Activated gamma-delta T cell treated with Interleukin-2 at 50 U/mL for 16 hours (primary cell): Measurements from ENCODE around the gene GNAT1.

Experiments
- DNase-seq: peaks from one replicate; pipeline ENCODE4 v3.0.0-alpha.2; 2020

GNAT1 gene

DNA sequence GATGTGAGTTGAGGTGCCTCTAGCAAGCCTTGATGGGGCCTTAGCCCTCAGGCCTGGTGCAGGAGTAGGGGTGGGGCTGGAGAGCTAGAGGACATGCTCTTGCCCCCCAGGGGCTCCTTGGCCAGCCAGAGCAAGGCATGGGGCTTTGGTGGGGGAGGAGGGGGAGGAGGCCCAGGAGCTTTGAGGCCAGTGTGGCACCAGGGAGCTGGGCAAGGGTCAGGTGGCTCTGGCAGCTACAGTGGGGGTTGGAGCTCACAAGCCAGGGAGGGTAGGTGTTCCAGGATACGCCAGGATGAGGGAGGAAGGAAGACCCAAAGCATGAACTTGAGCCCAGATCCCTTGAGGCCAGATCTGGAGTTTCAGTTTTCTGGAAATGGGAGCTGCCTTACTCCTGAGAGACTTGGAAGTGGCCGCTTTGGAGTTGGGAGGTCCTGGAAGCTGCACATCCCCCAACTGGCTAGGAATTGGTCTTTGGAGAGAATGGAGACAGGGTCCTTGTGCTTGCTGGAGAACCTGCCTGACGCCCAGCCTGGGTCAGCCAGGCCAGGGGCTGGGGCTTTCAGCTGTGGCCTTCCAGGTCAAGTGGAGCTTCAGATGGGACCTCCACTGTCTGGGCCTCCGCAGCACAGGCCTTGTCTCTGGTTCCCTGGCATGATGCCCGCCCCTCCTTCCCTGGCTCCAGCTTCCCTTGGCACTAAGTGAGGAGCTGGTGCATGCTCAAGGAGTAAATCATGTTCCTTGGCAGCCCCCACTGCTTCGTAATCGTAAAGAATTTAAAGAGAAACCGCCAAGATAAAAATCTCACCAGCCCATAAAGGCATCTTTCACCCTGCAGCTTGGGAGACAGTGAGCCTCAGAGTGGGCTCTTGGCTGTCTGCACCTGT, 27.6 kb upstream of the GNAT1 start:
- no peak for DNase-seq

DNA sequence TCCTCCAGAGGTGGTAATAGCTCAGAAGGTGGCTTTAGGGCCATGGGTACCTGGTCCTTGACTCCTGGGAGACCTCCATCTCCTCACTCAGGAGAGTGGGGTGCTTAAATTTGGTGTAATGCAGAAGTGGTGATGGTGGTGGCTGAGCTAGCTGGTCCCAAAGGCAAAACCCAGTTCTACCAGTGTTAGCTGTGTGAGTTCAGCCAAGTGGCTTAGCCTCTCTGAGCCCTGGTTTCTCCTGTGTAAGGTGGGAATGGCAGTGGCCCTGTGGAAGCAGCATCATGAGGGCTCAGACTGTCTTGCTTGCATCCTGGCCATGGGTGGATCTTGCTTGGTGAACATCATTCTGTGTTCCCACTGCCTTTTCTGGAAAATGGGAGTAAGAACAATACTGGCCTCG, 26.9 kb upstream of the GNAT1 start:
- DNase-seq: no peak

DNA sequence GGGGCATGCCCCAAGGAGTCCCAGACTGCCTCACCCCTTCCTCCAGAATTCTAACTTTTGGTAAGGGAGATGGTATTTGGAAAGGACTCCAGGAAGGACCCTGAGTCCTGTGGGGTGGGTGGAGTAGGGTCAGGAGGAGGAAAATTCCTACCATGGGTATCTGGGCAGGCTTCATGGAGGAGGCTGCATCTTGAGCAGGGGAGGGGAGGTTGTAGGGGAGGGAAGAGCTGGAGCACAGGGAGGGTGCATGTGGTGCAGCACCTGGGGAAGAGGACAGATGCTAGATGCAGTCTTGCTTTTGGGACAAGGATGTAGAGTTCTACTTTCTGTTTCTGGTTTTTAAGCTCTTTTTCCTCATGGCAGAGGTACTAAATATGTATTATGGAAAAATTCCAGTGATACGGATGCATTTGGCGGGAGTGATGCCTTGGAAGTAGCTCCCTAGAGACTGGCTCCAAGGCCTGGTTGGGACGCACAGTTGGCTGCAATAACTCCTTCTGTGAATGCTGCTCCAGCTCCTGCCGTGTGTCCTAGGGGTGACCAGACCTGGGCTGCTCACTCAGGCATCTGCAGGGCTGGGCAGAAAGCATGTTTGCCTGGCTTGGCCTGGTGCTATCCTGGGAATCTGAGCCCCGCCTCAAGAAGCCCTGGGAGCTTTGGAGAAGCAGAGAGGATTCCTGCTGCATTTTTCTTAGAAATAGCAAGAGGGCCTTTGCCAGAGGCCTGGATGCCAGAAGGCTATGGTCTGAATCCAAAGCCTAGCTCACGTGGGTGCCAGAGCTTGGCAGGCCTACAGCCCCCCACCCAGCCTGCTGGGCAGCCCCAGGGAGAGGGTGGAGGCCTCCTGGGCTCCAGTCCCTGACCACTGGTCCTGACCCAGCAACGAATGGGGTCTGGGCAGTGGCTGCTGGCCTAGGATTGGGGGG, 26.2 kb upstream of the GNAT1 start:
- DNase-seq: no peak

DNA sequence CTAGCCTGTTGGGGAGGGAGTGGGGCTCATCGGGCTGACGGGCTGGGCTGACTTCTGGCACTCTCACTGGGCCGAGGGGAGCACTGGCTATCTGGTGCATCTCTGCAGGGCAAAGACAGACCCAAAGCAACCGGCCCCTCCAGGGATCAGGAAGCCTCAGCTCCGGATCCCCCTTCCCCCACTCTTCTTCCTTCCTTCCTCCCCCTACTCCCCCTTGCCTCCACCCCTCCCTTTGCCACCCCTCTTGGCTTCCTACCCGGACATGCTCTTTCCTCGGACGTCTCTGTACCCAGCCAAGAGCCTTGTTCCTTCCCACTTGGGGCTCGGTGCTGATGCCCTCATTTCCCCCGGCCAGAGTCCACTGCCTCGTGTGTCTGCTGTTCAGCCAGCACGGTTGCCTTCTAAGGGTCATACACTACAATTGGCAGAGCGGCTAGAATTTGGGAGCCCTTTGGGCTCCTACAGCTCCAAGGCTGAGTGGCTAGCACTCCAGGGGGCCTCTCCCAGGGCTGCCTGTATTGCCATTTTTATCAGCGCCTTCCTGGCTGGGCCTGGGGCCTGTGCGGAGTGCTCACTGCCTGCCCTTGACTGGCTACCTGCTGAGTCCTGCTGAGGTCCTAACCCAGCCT, 25.4 kb upstream of the GNAT1 start:
- no peak for DNase-seq

DNA sequence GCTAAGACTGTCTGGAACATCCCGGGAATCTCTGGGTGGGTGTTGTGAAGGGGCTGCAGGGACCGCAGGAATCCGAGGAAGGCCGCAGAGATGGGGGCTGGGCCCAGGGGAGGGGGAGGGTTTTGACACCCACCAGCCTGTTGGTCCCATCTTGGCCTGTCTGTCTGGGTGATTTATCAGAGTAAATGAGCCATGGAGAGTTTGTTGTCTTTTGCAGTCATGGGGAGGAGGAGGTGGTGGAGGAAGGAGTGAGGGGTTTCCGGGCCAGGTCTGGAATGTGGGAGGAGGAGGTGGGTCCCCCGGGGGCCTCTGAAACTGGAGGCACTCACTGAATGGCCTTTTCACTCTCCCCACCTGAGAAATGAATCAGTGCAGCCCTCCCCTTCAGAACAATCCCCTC, 24.8 kb upstream of the GNAT1 start:
- DNase-seq: no peak

DNA sequence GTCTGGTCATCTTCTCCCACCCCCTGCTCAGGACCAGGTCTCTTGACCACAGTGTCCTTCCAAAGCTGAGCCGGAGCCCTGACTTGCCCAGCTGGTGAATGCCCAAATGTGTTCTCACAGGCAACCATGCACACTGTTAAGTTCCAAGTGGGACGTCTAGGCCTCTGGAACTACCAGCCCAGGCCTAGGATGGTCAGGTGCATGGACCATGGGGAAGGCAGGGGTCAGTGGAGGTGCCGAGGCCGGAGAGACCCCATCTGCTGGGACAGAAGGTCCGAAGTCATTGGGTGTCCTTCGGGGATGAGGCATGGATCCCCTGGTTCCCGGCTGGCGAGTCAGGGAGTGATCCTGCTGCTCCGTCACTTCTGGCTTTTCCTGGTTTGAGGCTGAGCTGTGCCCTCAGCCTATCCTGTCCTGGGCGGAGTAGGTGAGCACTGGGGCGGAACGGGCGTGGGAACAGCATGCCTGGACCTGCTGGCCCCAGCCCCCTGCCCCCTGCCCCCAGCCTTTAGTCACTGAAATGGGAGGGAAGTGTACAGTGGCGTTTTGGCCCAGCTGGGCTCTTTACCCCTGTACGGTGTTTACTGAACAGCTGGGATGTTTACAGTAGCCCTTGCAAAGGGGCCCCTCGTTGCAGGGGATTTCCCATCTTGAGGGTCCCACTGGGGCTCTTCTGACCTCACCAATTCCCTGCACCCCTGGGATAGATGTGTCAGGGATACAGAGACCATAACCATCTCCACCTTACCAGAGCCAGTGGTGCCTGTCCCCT, 24.2 kb upstream of the GNAT1 start:
- DNase-seq: no peak

DNA sequence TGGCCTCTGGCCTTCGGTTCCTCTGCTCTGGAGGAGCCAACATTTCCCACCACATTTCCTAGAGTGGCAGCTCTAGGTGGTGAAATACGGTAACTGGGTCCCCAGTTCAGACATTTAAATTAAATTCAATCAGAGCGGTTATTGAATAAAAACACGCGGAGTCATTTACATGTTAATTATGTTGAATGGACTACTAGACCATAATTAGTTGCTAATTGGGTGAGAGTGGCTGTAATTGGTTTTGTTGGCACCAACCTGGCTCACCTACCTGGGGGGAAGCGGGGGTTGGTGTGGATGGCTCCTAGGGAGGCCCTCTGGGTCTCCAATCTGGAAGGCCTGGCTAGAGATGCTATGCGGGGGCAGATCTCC, 23.6 kb upstream of the GNAT1 start:
- no peak for DNase-seq

DNA sequence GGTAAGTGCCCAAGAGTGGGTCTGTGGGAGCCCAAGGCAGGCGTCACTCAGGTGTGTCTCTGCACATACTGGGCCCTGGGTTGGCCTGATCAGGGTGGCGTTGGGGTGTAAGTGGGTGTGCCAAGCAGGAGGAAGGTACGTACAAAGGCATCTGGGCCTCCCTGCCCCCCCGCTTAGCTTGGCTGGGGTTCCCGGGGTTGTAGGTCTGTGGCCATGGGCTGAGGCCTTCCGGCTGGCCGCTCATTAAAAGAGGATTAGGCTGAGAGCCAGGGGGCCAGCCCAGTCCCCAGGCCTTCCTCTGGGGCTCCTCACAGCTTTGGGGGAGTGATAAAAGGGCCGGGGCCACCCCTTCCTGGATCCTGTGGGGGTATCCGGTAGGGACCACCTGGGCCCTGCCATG, 23.0 kb upstream of the GNAT1 start:
- DNase-seq: no peak

DNA sequence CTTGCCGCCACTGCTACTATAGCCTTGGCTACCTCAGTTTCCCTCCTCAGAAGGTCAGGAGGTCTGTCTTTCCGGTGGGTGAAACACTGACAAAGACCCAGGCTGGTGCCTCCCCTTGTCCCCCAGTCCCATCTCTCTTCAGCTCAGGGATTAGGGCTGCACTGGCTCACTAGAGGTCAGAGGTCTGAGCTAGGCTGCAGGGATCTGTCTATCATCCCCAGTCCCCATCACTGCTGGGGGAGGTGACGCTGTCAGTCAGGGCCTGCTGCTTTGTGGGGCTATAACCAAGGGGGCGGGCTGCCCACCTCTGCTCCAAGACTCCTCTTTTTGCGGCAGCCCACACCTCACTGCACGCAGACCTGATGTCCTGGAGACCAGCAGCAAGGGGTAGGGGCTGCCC, 22.6 kb upstream of the GNAT1 start:
- no peak for DNase-seq

DNA sequence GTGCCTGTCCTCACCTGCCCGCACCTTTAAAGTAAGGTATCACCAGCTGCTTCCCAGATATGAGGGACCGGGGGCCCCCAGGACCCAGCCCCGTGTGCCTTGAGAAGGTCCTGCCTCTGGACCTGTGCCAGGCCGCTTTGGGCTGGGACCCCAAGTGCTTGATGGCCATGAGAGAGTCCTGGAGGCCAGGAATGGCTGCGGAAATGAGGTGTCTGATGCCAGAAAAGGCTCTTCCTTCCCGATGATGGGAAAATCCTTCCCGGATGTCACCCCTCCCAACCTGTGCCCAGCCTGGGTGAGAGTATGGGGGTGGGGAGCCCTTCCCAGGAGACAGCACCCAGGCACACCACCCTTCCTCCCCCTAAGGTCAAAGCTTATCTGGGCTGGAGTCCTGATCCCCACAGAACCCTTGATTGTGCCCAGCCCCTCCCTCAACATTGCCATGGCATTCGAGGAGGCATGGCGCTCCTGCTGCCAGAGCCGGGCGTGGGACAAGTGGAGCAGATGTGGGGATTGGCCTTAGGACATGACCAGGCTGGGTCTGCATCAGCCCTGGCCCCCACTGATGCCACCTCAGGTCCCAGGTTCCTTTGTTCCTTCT, 22.1 kb upstream of the GNAT1 start:
- no peak for DNase-seq

DNA sequence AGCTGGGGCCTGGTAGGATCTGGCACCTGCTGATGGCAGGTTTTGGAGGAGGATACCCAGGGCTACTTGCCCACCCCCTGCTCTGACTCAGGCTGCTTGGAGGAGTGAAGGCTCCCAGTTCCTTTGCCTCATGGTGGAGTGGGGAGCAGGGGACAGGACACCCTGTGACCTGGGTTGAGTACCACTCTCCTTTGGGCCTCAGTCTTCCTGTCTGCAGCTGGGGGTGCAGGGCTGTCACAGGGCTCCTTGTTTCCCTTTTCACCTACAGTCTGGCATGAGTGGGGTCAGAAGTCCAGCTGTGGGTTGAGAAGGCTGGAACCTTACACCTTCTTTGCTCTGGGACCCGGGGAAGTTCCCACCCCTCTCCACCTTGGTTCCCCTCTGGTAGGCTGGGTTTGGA, 21.6 kb upstream of the GNAT1 start:
- DNase-seq: no peak

DNA sequence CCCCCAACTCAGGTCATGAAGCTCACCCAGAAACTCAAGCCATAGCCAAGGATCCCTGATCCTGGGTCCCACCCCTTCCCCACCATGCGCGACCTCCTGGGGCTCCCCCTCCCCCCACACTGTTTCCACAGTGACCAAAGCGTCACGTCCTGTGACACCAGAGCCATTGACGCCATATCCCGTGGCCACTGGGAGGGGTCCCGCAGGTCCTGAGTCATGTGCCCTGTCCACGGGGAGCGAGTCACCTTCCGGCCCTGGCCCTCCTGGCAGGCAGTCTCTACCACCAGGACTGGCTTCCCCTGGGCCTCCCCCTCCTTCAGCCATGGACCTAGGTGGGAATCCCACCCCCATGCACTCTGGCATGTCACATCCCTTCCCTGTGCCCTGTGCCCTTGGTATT, 20.7 kb upstream of the GNAT1 start:
- no peak for DNase-seq

DNA sequence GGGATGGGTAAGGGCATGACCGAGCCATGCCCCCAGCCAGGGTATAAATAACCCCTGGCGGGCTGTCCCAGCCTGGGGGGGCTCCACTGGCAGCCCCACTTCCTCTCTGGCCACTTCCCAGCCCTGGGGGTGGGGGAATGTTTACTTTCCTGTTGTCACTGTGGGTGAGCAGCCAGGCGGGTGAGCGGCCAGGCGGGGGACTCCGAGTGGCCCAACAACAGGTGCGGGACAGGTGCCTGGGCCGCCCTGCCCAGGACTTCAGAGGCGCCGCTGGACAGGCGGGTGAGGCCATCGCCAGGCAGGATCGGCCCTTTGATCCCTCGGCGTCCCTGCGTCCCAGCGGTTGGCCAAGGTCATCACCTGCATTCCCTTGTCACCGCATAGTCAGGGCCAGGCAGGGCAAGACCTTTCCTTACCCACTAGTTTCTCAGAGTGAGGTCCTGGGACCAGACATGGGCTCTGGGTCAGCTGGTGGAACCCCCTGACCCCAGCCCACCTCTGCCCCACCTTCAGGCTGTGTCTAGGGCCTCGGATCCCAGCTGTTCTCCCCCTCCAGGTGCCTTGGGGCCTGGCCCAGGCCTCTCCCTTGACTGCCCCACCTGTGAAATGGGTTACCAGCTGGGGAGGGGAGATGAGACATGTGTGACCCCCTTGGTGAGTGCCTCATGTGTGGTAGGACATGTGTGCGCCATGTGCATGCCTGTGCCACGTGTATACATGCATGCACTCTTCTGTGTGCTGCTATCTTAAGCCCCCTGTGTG, 19.7 kb upstream of the GNAT1 start:
- DNase-seq: no peak

DNA sequence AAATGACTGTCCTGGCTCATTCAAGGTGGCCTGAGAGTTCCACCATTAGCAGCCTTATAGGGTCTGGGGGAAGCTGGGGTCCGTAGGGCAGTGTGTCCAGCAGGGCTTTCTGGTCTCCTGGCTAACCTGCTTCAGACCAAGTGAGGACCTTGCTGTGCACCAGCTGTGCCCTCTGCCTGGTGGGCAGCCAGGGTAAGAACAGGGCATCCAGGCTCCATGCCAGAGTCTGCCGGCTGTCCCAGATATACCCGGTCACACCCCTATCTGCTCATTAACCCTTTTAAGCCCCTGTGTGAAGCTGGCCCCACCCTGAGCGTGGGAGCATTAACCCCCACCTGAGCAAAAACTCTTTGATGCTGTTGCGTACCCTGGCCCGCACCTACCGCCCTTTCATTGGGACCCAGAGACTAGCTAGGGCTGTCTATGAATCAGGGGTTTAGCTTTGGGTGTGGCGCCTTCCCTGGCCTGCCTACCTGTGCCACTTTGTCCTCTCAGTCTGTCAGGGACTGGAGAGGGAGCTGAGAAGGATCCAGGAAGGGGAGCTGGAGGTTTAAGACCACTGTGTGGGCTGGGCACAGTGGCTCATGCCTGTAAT, 18.7 kb upstream of the GNAT1 start:
- DNase-seq: no peak

DNA sequence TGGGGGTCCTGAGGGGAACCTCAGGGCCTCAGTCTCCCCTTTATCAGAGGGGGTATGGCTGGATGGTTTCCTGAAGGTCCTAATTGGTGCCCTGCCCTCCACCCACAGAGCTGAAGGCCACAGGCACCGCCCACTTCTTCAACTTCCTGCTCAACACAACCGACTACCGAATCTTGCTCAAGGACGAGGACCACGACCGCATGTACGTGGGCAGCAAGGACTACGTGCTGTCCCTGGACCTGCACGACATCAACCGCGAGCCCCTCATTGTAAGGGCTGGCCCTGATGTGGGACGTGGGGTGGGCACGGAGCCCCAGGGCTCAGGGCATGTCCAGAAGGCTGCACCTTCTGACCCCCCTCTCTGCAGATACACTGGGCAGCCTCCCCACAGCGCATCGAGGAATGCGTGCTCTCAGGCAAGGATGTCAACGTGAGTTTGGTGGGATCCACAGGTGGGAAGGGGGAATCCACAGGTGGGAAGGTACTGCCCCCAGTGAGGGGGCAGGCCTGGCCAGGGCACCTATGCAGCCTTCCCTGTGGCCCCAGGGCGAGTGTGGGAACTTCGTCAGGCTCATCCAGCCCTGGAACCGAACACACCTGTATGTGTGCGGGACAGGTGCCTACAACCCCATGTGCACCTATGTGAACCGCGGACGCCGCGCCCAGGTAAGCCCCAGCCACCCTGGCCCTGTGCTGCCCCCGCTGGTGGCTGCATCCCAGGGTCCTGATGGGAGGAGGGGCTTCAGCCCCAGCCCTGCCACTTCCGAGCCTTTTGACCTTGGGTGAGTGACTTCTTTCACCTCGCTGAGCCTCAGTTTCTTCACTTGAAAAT, 17.5 kb upstream of the GNAT1 start:
- DNase-seq: no peak

DNA sequence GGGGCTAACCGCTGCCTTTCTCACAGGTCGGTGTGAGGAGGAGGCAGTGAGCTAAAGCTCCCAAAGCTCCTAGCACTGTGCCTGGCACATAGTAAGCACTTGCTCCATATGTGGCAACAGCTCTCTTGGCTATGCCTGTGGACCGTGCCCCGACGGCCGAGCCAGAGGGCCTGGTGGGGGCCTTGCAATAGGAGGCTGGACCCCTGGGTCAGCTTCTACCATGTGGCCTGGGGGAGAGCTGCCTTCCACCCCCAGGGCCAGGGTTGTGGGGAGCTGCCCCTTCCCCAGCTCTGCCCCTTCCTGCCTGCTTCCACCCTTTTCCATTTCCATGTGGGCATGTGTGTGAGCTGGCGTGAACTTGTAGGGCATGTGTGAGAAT, 16.9 kb upstream of the GNAT1 start:
- DNase-seq: no peak

DNA sequence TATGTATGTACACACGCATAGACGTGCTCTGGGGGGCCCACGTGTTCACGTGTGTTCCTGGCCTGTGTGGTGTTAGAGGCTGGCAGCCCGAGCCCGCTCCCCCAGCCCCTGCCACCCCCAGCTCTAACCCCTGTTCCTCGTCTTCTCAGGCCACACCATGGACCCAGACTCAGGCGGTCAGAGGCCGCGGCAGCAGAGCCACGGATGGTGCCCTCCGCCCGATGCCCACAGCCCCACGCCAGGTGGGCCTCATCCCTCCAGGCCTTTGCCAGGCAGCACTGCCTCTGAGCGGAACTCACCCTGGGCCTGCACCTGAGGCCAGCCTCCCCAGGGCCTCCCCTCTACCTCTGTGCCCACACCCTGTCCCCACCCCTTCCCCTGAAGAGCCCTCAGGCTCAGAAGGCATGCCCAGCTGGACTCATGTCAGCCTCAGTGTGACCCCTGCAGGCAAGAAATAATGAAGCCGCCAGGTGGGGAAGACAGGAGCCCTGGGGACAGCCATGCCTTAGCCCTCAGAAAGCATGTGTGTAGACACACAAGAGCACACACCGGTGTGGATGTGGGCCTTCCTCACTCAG, 16.4 kb upstream of the GNAT1 start:
- DNase-seq: no peak

DNA sequence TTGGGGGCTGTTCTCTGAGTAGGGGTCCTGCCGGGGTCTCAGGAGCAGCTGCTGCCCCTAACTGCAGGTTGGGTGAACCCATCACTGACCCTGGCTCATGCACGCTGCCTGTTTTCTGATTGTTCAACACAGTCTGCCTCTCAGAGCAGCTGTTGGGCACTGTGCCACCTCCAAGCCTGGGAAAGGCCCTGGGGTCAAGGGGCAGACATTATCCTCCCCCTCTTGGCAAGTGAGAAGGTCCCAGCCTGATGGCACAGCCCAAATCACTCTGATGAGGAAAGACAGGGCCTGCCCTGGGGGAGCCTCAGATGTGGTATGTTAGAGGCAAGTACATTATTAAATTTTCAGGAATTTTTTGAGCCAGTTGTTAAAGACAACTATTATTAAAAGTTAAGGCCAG, 14.1 kb upstream of the GNAT1 start:
- no peak for DNase-seq

DNA sequence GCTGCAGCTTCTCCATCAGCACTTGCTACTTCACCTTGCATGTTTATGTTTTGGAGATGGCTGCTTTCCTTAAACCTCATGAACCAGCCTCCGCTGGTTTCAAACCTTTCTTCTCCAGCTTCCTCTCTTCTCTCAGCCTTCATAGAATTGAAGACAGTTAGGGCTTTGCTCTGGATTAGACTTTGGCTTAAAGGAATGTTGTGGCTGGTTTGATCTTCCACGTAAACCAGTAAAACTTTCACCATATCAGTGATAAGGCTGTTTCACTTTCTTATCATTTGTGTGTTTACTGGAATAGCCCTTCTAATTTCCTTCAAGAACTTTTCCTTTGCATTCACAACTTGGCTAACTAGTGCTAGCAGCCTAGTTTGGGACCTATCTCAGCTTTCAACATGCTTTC, 11.7 kb upstream of the GNAT1 start:
- DNase-seq: no peak

DNA sequence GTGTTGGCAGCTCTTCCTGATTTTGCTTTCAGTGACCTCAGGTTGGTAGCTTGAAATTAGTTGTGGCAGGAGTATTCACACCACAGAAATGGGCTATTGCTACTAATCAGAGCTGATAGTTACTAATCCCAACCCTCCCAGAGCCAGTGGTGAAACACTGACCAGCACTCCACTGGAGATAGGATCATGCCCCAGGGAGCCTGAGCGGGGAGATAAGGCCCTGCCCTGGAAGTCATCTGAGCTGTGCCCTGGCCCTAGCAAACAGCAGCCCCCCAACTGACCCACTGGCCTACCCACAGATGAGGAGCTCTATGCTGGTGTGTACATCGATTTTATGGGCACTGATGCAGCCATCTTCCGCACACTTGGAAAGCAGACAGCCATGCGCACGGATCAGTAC, 9.4 kb upstream of the GNAT1 start:
- no peak for DNase-seq
